22Rv1 (cell line): Measurements from ENCODE around the gene RACGAP1.

Experiments
- CTCF ChIP-seq: fragments of 450-650 bp; IDR thresholded peaks from 2 replicates; pipeline ENCODE4 v1.5.1; 2017; ENCODE audit warnings: mild to moderate bottlenecking
- ZFX ChIP-seq: fragments of 450-650 bp; IDR thresholded peaks from 2 replicates; pipeline ENCODE4 v1.6.1; 2017; ENCODE audit warnings: antibody characterized with exemption, borderline replicate concordance

GRCh38 chr12:50050119-50050385 lies 24.8 kb upstream of the RACGAP1 start:
- no peak for TF ChIP-seq CTCF
- TF ChIP-seq ZFX: no peak
